Fibroblast of the aortic adventitia (primary cell): Measurements from ENCODE around the gene DOHH. TPM values are rescaled to one million over a fixed set of nuclear protein-coding genes. Genes with fewer than 3 reads are reported as not detected.

ENCODE experiments used
- DNase-seq: peaks from one replicate; pipeline ENCODE4 v3.0.0-alpha.2; 2010; ENCODE audit warnings: low read depth
- H3K4me3 ChIP-seq: 2 replicates; pipeline ENCODE4 v1.5.1; 2011; ENCODE audit warnings: low read depth, mild to moderate bottlenecking, control low read depth, low read length, moderate library complexity
- CTCF ChIP-seq: IDR thresholded peaks from 2 replicates; pipeline ENCODE4 v1.5.1; 2011; ENCODE audit warnings: mild to moderate bottlenecking, low read length, control low read depth, inconsistent platforms; ENCODE audit not compliant: insufficient read depth
- total RNA-seq: library from RNA; depleted of rRNA; stranded (reverse); fragments of >200 nt; gene quantifications from 2 replicates; pipeline ENCODE4 v1.2.3, GENCODE V29; 2012; ENCODE audit warnings: low replicate concordance

The DOHH gene
- total RNA-seq, 1 donor, result 6.5 TPM

GRCh38 chr19:3492919-3493318 lies 7.6 kb downstream of the DOHH start:
- H3K4me3 ChIP-seq, result no peak overlapping the region
- TF ChIP-seq CTCF, result no peak
- DNase-seq, result no peak

GRCh38 chr19:3492131-3492839 lies 8.2 kb downstream of the DOHH start:
- DNase-seq, result no peak
- no peak overlapping the region for H3K4me3 ChIP-seq
- no peak for TF ChIP-seq CTCF

GRCh38 chr19:3491396-3492119 lies 8.9 kb downstream of the DOHH start:
- H3K4me3 ChIP-seq, result no peak overlapping the region
- no peak for DNase-seq

GRCh38 chr19:3483226-3483628 lies 17.2 kb downstream of the DOHH start, which contains the start of gene SMIM44:
TSS of gene SMIM44 (minus strand) at chr19:3483441. CDS start at chr19:3483403, 38 bp downstream.
- DNase-seq, result no peak
- no peak within 1 kb of the TSS for H3K4me3 ChIP-seq
- TF ChIP-seq CTCF, result no peak

More at GRCh38 chr19:3491396-3492119, 8.9 kb downstream of the DOHH start:
- TF ChIP-seq CTCF, result no peak

- no peak for DNase-seq
- TF ChIP-seq CTCF, result no peak
- H3K4me3 ChIP-seq, result no peak overlapping the region
Measured at GRCh38 chr19:3482507-3483225, 17.8 kb downstream of the DOHH start.

- no peak for DNase-seq
- H3K4me3 ChIP-seq, result no peak overlapping the region
- TF ChIP-seq CTCF, result no peak
Measured at GRCh38 chr19:3481241-3482090, 19.0 kb downstream of the DOHH start.
